ENCODE data around the gene ACKR2.

GRCh38 chr3:42829083-42829627, 19.9 kb downstream of the ACKR2 start:
- TF ChIP-seq CTCF (IDR thresholded peaks at IDR 0.05) (no peak), POLR2AphosphoS5 (IDR thresholded peaks at IDR 0.05) (no peak)

Data from suprapubic skin (tissue), 3 donors.